Measurements from ENCODE around the gene ARHGEF18.
"Not testable (repeated sequence)": the region's sequence is repeated elsewhere in the genome, so short reads cannot be mapped to it uniquely, and the experiment has no call there.

GRCh38 chr19:7308327-7308726 lies 40.4 kb upstream of the ARHGEF18 start:
- TF ChIP-seq CTCF, POLR2A (IDR thresholded peaks at IDR 0.05): not testable (repeated sequence)

Data from transverse colon (tissue), 3 donors.